ENCODE results near the gene UBR2.

DNA sequence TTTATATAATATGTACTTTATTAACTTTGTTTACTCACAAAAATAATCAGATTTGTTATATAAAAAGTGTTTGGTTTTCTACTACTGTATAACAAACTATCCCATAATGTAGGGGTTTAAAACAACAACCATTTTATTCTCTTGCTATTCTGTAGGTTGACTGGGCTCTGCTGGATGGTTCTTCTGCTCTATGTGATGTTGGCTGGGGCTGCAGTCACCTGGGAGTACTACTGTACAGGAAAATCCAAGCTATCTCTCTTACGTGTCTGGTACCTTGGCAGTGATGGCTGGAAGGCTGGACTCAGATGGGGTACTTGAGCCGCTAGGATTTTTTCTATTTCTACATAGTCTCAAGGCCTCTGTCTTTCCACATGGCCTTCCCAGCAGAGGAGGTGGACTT, 44.0 kb upstream of the UBR2 start:
- TF ChIP-seq, protein P1, sequence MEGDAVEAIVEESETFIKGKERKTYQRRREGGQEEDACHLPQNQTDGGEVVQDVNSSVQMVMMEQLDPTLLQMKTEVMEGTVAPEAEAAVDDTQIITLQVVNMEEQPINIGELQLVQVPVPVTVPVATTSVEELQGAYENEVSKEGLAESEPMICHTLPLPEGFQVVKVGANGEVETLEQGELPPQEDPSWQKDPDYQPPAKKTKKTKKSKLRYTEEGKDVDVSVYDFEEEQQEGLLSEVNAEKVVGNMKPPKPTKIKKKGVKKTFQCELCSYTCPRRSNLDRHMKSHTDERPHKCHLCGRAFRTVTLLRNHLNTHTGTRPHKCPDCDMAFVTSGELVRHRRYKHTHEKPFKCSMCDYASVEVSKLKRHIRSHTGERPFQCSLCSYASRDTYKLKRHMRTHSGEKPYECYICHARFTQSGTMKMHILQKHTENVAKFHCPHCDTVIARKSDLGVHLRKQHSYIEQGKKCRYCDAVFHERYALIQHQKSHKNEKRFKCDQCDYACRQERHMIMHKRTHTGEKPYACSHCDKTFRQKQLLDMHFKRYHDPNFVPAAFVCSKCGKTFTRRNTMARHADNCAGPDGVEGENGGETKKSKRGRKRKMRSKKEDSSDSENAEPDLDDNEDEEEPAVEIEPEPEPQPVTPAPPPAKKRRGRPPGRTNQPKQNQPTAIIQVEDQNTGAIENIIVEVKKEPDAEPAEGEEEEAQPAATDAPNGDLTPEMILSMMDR (conservative IDR thresholded peaks at IDR 0.05 in 1 of 2, IDR thresholded peaks at IDR 0.05 in 1 of 2; ENCODE audit: low read depth in 1 of 2, low read length in 2 of 2) = no peak
- no peak for TF ChIP-seq EZH2 (IDR thresholded peaks at IDR 0.05; ENCODE audit: low read length, missing control alignments)

Data from fibroblast of lung (primary cell).